Measurements from ENCODE around the gene C2CD3.

DNA sequence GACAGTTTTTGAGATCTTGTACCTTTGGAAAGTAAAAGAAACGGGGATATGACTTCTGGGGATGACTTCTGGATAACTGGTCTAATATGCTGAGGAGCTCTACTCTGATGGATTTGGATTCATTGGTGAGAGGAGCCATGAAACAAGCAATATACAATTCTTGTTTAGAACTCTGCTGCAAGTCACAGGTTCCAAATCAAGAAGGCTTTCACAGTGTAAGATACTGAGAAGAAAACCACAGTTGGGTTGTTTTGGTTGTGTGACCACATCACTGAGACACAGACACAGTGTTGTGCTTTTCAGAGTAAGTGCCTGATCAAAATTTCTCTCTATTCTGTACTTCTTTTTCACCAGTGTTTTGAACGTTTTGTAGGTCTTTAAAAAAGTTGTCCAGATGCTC lies 175.1 kb downstream of the C2CD3 start:
- TF ChIP-seq, protein P1, sequence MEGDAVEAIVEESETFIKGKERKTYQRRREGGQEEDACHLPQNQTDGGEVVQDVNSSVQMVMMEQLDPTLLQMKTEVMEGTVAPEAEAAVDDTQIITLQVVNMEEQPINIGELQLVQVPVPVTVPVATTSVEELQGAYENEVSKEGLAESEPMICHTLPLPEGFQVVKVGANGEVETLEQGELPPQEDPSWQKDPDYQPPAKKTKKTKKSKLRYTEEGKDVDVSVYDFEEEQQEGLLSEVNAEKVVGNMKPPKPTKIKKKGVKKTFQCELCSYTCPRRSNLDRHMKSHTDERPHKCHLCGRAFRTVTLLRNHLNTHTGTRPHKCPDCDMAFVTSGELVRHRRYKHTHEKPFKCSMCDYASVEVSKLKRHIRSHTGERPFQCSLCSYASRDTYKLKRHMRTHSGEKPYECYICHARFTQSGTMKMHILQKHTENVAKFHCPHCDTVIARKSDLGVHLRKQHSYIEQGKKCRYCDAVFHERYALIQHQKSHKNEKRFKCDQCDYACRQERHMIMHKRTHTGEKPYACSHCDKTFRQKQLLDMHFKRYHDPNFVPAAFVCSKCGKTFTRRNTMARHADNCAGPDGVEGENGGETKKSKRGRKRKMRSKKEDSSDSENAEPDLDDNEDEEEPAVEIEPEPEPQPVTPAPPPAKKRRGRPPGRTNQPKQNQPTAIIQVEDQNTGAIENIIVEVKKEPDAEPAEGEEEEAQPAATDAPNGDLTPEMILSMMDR (IDR thresholded peaks at IDR 0.05; ENCODE audit: low read depth, low read length, missing input control) = no peak
- TF ChIP-seq TAF1 (conservative IDR thresholded peaks at IDR 0.05) (no peak), JUND (IDR thresholded peaks at IDR 0.05) (no peak), RXRA (IDR thresholded peaks at IDR 0.05) (no peak), SP1 (IDR thresholded peaks at IDR 0.05) (no peak), YY1 (IDR thresholded peaks at IDR 0.05) (no peak), RAD21 (IDR thresholded peaks at IDR 0.05) (no peak), EGR1 (IDR thresholded peaks at IDR 0.05; ENCODE audit: low read depth in 2 of 2) (no peak)
- TF ChIP-seq, protein P2, sequence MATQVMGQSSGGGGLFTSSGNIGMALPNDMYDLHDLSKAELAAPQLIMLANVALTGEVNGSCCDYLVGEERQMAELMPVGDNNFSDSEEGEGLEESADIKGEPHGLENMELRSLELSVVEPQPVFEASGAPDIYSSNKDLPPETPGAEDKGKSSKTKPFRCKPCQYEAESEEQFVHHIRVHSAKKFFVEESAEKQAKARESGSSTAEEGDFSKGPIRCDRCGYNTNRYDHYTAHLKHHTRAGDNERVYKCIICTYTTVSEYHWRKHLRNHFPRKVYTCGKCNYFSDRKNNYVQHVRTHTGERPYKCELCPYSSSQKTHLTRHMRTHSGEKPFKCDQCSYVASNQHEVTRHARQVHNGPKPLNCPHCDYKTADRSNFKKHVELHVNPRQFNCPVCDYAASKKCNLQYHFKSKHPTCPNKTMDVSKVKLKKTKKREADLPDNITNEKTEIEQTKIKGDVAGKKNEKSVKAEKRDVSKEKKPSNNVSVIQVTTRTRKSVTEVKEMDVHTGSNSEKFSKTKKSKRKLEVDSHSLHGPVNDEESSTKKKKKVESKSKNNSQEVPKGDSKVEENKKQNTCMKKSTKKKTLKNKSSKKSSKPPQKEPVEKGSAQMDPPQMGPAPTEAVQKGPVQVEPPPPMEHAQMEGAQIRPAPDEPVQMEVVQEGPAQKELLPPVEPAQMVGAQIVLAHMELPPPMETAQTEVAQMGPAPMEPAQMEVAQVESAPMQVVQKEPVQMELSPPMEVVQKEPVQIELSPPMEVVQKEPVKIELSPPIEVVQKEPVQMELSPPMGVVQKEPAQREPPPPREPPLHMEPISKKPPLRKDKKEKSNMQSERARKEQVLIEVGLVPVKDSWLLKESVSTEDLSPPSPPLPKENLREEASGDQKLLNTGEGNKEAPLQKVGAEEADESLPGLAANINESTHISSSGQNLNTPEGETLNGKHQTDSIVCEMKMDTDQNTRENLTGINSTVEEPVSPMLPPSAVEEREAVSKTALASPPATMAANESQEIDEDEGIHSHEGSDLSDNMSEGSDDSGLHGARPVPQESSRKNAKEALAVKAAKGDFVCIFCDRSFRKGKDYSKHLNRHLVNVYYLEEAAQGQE (IDR thresholded peaks at IDR 0.05) = no peak
- TF ChIP-seq, protein P3, sequence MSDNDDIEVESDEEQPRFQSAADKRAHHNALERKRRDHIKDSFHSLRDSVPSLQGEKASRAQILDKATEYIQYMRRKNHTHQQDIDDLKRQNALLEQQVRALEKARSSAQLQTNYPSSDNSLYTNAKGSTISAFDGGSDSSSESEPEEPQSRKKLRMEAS (IDR thresholded peaks at IDR 0.05) = no peak
- TF ChIP-seq, protein P4, sequence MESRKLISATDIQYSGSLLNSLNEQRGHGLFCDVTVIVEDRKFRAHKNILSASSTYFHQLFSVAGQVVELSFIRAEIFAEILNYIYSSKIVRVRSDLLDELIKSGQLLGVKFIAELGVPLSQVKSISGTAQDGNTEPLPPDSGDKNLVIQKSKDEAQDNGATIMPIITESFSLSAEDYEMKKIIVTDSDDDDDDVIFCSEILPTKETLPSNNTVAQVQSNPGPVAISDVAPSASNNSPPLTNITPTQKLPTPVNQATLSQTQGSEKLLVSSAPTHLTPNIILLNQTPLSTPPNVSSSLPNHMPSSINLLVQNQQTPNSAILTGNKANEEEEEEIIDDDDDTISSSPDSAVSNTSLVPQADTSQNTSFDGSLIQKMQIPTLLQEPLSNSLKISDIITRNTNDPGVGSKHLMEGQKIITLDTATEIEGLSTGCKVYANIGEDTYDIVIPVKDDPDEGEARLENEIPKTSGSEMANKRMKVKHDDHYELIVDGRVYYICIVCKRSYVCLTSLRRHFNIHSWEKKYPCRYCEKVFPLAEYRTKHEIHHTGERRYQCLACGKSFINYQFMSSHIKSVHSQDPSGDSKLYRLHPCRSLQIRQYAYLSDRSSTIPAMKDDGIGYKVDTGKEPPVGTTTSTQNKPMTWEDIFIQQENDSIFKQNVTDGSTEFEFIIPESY (IDR thresholded peaks at IDR 0.05) = no peak
- TF ChIP-seq, protein P5, sequence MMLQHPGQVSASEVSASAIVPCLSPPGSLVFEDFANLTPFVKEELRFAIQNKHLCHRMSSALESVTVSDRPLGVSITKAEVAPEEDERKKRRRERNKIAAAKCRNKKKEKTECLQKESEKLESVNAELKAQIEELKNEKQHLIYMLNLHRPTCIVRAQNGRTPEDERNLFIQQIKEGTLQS (IDR thresholded peaks at IDR 0.05) = no peak

All from liver (tissue), 3 donors.